Posterior cingulate gyrus (tissue), 11 donors: Measurements from ENCODE around the gene COQ8A.

Experiments
- DNase-seq, 10 donors: peaks; one replicate each; pipeline versions ENCODE4 v3.0.0 to v3.0.0-alpha.2; 2020 to 2021; ENCODE audit warnings: mixed read lengths in 3 of 10
- intact Hi-C: fragments of 100-400 bp; cut with DNase I; formaldehyde crosslinking; loops from one replicate; pipeline ENCODE4 v1.15.1; 2023

Gene COQ8A

GRCh38 chr1:226967665-226968064 is 27.6 kb downstream of the COQ8A start:
- DNase-seq, result peak in 5 of 10 donors; percentile 45 to 90 (median 61)
- intact Hi-C loops, result no loop called here

DNA sequence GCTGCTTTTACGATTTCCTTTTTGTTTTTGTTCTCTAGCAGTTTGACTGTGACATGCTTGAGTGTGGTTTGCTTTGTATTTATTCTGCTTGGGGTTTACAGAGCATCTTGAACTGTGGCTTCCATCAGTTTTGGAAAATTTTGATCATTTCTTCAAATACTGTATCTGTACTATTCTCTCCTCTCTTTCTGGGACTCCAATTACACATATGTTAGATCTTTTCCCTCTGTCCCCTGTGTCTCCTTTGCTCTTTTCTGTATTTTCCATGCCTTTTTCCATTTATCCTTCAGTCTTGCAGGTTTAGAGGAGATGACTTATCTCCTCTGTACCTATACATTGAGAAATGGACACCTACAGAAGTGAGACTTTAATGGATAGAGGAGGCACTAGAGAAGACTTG is 31.7 kb downstream of the COQ8A start:
- intact Hi-C loops, result no loop called here
- no peak for DNase-seq

DNA sequence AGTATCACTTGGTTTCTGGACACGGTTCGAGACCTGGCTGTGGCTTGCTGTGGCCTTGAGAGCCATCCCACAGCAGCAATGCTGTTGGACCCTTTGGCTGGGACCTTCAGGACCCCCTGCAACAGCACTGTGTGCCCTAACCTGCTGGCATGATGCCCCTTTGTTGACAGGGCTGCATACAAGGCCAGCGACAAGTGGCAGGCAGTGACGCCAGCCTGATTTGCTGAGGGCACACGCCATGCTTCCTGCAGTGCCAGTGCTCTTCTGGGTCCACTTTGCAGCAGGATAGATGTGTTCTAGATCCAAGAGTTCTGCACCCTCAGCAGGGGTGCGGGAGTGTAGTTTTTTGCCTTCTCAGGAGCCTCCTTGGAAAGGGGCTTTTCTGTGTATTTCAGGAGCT is 32.8 kb downstream of the COQ8A start:
- DNase-seq, result peak in 1 of 10 donors; percentile 56

GRCh38 chr1:226973371-226973897 is 33.3 kb downstream of the COQ8A start:
- intact Hi-C loops, result no loop called here
- DNase-seq, result peak in 1 of 10 donors; percentile 36

More for the DNA sequence above, 32.8 kb downstream of the COQ8A start:
- intact Hi-C loops, result no loop called here

- DNase-seq, result peak in 1 of 10 donors; percentile 76
- intact Hi-C loops, result no loop called here
Observed at GRCh38 chr1:226973898-226974543, 33.9 kb downstream of the COQ8A start.

- intact Hi-C loops, result no loop called here
- DNase-seq, result peak in 1 of 10 donors; percentile 68
Observed at GRCh38 chr1:226974544-226975258, 34.6 kb downstream of the COQ8A start.

DNA sequence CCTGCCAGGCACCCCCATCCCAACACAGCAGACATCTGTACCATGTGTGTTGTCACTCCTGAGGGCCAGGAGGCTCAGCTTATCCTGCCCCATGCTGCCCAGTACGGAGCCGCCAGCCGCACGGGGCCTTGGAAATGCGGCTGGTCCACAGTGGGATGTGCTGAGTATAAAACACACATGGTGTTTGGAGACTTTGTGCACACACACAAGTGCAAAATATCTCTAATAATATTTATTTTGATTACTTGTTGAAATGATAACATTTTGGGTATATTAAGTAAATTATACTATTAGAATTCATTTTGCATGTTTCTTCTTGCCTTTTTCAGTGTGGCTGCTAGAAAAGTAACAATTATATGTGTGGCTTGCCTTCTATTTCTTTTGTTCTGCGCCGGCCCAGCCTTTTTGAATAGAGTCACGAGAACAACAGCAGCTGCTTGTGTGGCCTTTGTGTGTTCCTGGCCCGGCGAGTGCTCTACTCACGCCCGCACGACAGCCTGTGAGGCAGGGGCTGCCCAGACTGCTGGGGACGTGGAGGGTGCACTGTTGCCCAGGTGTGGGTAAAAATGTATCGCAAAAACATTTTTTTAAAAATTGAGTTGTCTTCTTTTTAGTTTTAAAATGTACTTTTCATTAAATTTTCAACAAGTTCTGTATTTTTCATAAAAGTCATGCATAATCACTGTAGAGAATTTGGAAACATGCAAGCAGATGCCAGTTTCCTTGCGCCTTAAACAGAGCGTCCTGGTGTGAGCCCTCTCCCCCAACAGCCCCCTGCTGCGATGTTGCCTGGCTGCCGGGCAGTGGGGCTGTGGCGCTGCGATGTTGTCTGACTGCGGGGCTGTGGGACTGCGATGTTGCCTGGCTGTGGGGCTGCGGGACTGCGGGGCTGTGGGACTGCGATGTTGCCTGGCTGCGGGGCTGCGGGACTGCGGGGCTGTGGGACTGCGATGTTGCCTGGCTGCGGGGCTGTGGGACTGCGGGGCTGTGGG is 35.5 kb downstream of the COQ8A start:
- intact Hi-C loops, result no loop called here
- peak in 9 of 10 donors; percentile 58 to 96 (median 76) for DNase-seq

DNA sequence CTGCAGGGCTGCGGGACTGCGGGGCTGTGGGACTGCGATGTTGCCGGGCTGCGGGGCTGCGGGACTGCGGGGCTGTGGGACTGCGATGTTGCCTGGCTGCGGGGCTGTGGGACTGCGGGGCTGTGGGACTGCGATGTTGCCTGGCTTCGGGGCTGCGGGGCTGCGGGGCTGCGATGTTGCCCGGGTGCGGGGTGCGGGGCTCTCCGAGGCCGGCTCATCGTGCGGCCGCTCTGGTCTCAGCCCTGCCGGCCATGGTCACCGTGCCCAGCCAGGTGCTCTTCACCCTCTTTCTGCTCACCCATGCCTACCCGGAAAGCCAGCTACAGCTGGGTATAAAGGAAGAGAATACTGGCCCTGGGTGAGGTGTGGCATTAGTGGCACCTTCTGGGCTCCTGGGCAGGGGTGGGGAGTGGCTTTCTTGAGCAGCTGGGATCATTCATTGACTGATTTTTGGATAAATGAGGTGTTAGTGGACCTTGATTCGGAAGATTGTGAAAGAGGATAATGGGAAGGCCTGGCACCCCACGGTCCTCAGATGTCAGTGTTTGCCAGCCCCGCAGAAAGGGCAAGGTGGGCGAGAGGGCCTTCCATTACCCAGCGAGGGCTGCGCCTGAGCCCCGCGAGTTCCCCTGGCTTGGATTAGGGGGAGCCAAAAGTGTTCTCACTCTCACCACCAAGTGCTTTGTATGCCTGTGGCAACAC is 36.3 kb downstream of the COQ8A start:
- intact Hi-C loops, result no loop called here
- peak in 1 of 10 donors; percentile 80 for DNase-seq

- DNase-seq, result peak in 1 of 10 donors; percentile 73
- intact Hi-C loops, result no loop called here
Observed at GRCh38 chr1:226976978-226977642, 37.0 kb downstream of the COQ8A start.

DNA sequence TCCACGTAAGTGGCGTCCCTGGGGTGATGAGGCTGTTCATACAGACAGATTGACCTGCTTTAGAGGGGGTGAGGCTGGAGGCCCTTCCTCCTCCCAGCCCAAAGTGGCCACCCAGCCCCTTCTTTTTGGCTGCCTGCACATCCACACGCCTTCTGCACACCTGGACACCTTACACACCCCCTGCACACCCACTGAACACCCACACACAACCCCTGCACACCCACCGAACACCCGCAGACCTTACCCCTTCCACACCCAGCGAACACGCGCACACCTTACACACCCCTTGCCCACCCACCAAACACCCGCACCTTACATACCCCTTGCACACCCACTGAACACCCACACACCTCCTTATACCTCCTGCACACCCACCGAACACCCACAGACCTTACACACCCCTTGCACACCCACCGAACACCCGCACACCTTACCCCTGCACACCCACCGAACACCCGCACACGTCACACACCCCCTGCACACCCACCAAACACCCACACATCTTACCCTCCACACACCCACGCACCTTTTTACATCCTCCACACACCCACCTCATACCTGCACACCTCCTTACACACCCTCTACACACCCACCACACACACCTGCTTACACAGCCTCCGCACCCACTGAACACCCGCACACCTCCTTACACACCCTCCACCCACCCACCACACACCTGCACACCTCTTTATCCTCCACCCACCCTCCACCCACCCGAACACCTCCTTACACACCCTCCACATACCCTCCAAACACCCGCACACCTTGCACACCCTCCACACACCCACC is 37.7 kb downstream of the COQ8A start:
- DNase-seq, result peak in 1 of 10 donors; percentile 58
- intact Hi-C loops, result no loop called here

DNA sequence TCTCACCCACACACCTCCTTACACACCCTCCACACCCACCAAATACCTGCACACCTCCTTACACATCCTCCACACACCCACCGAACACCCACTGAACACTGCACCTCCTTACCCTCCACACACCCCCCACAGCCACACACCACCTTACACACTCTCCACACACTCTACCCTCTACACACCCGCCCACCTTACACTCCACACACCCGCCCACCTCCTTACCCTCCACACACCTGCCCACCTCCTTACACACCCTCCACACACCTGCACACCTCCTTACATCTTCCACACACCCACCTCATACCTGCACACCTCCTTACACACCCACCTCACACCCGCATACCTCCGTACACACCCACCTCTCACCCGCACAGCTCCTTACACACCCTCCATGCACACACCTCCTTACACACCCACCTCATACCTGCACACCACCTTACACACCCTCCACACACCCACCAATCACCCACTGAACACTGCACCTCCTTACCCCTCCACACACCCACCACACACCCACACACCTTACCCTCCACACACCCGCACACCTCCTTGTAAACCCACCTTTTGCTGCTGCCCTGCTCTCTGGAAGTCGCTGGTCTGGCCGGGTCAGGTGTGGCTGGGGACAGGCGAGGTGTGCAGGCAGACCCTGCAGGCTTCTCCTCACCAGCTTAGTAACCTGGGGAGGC is 38.5 kb downstream of the COQ8A start:
- no peak for DNase-seq
- intact Hi-C loops, result no loop called here

GRCh38 chr1:226979115-226979516 is 39.0 kb downstream of the COQ8A start:
- intact Hi-C loops, result no loop called here
- peak in 1 of 10 donors; percentile 80 for DNase-seq

DNA sequence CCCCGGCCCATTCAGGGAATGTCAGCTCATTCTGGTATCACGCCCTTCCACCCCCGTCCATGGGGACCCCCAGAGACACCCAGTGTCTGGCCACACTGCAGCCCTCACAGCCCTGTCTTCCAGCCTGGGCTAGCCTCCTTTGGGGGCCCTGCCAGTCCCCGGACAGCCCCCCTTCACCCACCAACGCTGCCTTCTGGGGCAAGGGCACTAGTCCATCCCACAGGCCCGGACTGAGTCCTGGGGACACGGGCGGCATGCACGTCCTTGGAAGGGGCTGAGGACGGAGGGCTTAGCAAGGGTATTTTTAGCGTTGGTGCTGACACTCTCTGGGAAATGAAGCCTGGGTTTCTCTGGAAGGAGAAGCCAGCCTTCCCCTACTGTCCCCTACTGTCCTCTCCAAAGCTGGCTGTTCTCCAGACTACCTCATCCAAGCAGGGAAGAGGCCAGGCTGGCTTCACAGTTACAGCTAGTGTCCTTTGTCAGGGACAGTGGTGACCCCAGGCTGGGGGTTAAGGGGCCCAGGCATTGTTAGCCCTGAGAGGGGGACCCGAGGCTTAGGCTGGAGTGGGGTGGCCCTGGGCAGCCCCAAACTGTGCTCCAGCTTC is 39.5 kb downstream of the COQ8A start:
- intact Hi-C loops, result no loop called here
- DNase-seq, result peak in 1 of 10 donors; percentile 88

DNA sequence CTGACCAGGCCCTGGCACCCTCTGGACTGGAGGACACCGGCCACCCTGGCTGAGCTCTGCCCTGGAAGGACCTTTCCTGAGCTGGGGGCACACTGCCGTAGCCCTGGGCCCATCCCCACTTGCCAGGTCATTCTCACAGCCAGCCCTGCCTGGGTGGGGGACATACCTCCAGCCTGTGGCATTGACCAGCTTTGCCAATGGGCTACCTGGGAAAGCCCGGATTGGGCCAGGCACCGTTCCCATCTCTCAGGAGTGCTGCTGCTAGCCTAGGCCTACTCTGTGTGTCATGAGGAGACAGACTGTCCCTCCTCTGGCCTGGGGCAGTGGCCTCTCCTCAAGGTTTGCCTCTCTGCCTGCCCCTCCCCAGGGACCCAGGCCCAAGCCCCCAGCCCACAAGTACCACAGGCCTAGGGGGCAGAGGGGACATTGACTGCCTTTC is 40.0 kb downstream of the COQ8A start:
- intact Hi-C loops, result no loop called here

DNA sequence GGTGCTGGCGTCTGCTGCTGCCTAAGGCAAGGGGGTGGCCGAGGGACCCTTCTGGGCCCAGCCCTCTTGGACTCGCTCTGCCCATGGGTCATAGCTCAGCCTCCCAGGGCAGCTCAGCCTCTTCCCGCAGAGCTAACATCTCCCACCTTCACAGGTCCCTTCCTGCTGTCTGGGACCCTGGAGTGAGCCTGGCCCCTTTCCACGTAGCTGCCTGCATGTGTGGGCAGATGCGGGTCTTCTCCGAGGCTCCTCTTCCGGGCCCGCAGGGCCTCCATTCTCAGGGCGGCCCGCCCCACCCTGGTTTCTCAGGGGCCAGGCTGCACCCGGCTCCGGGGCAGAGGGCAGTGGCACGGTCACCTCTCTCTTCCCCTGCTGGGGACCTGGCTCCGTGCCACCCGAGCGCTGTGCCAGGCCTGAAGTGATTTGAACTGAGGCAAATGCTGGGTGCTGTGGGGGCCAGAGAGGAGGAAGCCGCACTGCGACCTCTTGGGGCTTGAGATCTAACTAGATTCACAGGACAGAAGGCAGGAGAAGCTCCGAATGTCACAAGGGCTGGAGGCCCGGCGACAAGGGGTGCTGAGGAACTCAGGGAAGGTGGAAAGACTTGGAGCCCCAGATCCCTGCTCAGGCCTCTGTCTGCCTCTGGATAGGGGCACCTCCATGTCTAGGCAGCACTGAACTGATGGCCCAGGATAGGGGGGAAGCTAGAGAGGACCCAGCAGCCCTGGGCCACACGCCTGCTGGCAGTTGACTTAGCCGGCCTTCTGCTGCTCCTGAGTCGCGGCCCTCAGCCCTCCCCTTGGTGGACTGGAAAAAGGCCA is 40.7 kb downstream of the COQ8A start:
- intact Hi-C loops, result no loop called here
- DNase-seq, result peak in 1 of 10 donors; percentile 77

More for the DNA sequence above, 40.0 kb downstream of the COQ8A start:
- peak in 1 of 10 donors; percentile 82 for DNase-seq

DNA sequence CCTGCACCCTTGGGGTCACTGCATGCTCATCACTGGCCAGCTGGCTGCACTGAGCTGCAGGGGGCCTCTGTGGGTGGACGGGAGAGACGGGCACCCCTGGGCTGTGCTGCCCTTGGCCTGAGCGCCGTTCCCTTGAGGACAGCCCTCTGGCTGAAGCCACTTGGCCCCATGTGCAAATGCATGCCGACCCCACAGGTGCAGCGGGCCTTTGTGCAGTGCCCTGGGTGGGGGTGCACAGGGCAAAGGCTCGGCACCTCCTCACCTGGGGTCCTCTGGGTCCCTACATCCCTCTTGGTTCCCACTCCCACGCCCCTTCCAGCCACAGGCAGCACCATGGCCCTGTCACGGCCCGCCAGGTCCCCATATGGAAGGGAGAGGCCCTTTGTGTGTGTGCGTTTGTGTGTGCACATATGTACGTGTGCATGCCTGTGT is 41.3 kb downstream of the COQ8A start:
- intact Hi-C loops, result no loop called here
- DNase-seq, result peak in 1 of 10 donors; percentile 84
